HCT116 (cell line): ENCODE measurements around the gene UFSP2. TPM values are rescaled to one million over a fixed set of nuclear protein-coding genes. Genes with fewer than 3 reads are reported as not detected.

Experiments used
- ATAC-seq: fragments of 200-7000 bp; cut with Tn5 transposase; 2 replicates; pipeline ENCODE4 v1.9.1; 2020; ENCODE audit warnings: mild to moderate bottlenecking, moderate library complexity
- BruUV-seq: library from RNA; stranded (reverse); fragments of 400-500 nt; replicated peaks from 2 replicates; lab custom pipeline; 2021; lab: Mats Ljungman, UMichigan
- CTCF ChIA-PET: fragments of 300-600 bp; sonication (Branson Sonifier 250); formaldehyde crosslinking; loops from one replicate; lab custom pipeline; 2021; ENCODE audit warnings: antibody characterized with exemption; lab: Charles Lee
- POLR2A ChIA-PET: fragments of 300-600, 350-600 bp; sonication (Branson Sonifier 250); formaldehyde crosslinking; loops from one replicate; lab custom pipeline; 2021; ENCODE audit warnings: antibody characterized with exemption; lab: Charles Lee
- RAD21 ChIA-PET, 2 experiments: fragments of 300-600 bp; sonication (Branson Sonifier 250); formaldehyde crosslinking; loops; one replicate each; lab custom pipeline; 2023; ENCODE audit warnings: low total read pairs in 2 of 2; ENCODE audit not compliant: uncharacterized antibody in 2 of 2, unreplicated experiment in 2 of 2, low non-redundant PET in 1 of 2; lab: Charles Lee
- DNase-seq: peaks from one replicate; pipeline ENCODE4 v3.0.0-alpha.2; 2010; ENCODE audit warnings: low read depth, low spot score
- H2AFZ ChIP-seq: fragments of 200-600 bp; shearing (Covaris generic), sonication (generic); 2 replicates; pipeline ENCODE4 v1.6.1; 2017; ENCODE audit warnings: low read depth, mixed run types, mixed read lengths, antibody characterized with exemption, low read length; ENCODE audit not compliant: poor library complexity, severe bottlenecking
- H3K27ac ChIP-seq: 2 replicates; pipeline ENCODE4 v1.5.1; 2012; ENCODE audit warnings: low read depth, low read length
- H3K27me3 ChIP-seq: fragments of 200-600 bp; sonication (generic); 2 replicates; pipeline ENCODE4 v1.6.1; 2016; ENCODE audit warnings: mixed run types, low read length, mixed read lengths; ENCODE audit not compliant: insufficient read depth
- H3K36me3 ChIP-seq, 2 experiments: fragments of 200-500 bp in 1 of 2; fragments of 200-600 bp in 1 of 2; sonication (Bioruptor generic) in 1 of 2; sonication (generic) in 1 of 2; 2 replicates each; pipeline versions ENCODE4 v1.5.1 to v1.6.1; 2014 to 2016; ENCODE audit warnings: low read length in 2 of 2, inconsistent platforms in 1 of 2, mixed read lengths in 1 of 2, mixed run types in 1 of 2; ENCODE audit not compliant: insufficient read depth in 2 of 2, control insufficient read depth in 1 of 2
- H3K4me1 ChIP-seq, 2 experiments: fragments of 200-600 bp in 1 of 2; sonication (generic) in 1 of 2; 2 replicates each; pipeline versions ENCODE4 v1.5.1 to v1.6.1; 2012 to 2017; ENCODE audit warnings: low read length in 2 of 2, inconsistent platforms in 1 of 2, mild to moderate bottlenecking in 1 of 2, mixed read lengths in 1 of 2, mixed run types in 1 of 2, moderate library complexity in 1 of 2; ENCODE audit not compliant: insufficient read depth in 2 of 2, control insufficient read depth in 1 of 2
- H3K4me2 ChIP-seq: fragments of 200-600 bp; sonication (generic); 2 replicates; pipeline ENCODE4 v1.6.1; 2017; ENCODE audit warnings: mixed run types, low read length, mixed read lengths
- H3K4me3 ChIP-seq, 2 experiments: fragments of 200-600 bp in 1 of 2; sonication (generic) in 1 of 2; replicated peaks in 1 of 2; 2 replicates each; pipeline ENCODE4 v1.5.1; 2011 to 2016; ENCODE audit warnings: low read length in 2 of 2, control low read depth in 1 of 2, low read depth in 1 of 2, mild to moderate bottlenecking in 1 of 2, mixed read lengths in 1 of 2, mixed run types in 1 of 2
- H3K79me2 ChIP-seq: fragments of 200-600 bp; sonication (generic); 2 replicates; pipeline ENCODE4 v1.6.1; 2017; ENCODE audit warnings: mild to moderate bottlenecking, mixed run types, low read length, moderate library complexity, mixed read lengths; ENCODE audit not compliant: insufficient read depth
- H3K9ac ChIP-seq: fragments of 200-600 bp; sonication (generic); 2 replicates; pipeline ENCODE4 v1.6.1; 2016; ENCODE audit warnings: low read length, mixed read lengths
- H3K9me2 ChIP-seq: fragments of 200-600 bp; sonication (generic), shearing (Covaris generic); 2 replicates; pipeline ENCODE4 v1.6.1; 2017; ENCODE audit warnings: mixed run types, mild to moderate bottlenecking, moderate library complexity; ENCODE audit not compliant: insufficient read depth
- H3K9me3 ChIP-seq, 2 experiments: fragments of 200-500 bp in 1 of 2; fragments of 200-600 bp in 1 of 2; sonication (Bioruptor generic) in 1 of 2; sonication (generic) in 1 of 2; 2 replicates each; pipeline ENCODE4 v1.6.1; 2014 to 2017; ENCODE audit warnings: low read length in 2 of 2, mixed read lengths in 2 of 2, inconsistent platforms in 1 of 2, low read depth in 1 of 2, mild to moderate bottlenecking in 1 of 2, mixed run types in 1 of 2, moderate library complexity in 1 of 2; ENCODE audit not compliant: control insufficient read depth in 1 of 2, insufficient read depth in 1 of 2
- H4K20me1 ChIP-seq: fragments of 200-600 bp; sonication (generic), shearing (Covaris generic); 2 replicates; pipeline ENCODE4 v1.6.1; 2017; ENCODE audit warnings: mixed run types, mild to moderate bottlenecking, moderate library complexity; ENCODE audit not compliant: insufficient read depth
- ATF3 ChIP-seq: IDR thresholded peaks from 2 replicates; pipeline ENCODE4 v1.6.1; 2012
- CBX3 ChIP-seq: IDR thresholded peaks from 2 replicates; pipeline ENCODE4 v1.6.1; 2012; ENCODE audit warnings: low read depth
- CTCF ChIP-seq, 3 experiments: fragments of 200-600 bp in 1 of 3; sonication (generic) in 1 of 3; IDR thresholded peaks in 2 of 3; conservative IDR thresholded peaks in 1 of 3; 2 replicates each; pipeline ENCODE4 v1.5.1; 2012 to 2017; ENCODE audit warnings: low read depth in 2 of 3, low read length in 2 of 3, antibody characterized with exemption in 1 of 3, borderline replicate concordance in 1 of 3, control low read depth in 1 of 3, mild to moderate bottlenecking in 1 of 3, mixed read lengths in 1 of 3, mixed run types in 1 of 3, moderate library complexity in 1 of 3; ENCODE audit not compliant: insufficient read depth in 1 of 3
- EGR1 ChIP-seq: IDR thresholded peaks from 2 replicates; pipeline ENCODE4 v1.6.1; 2012; ENCODE audit warnings: low read depth
- EZH2phosphoT487 ChIP-seq: fragments of 200-600 bp; IDR thresholded peaks from 2 replicates; pipeline ENCODE4 v1.6.1; 2018; ENCODE audit warnings: antibody characterized with exemption, borderline replicate concordance
- JUND ChIP-seq: IDR thresholded peaks from 2 replicates; pipeline ENCODE4 v1.6.1; 2012
- MAX ChIP-seq: IDR thresholded peaks from 2 replicates; pipeline ENCODE4 v1.6.1; 2012
- RAD21 ChIP-seq: IDR thresholded peaks from 2 replicates; pipeline ENCODE4 v1.6.1; 2012; ENCODE audit warnings: low read depth, mild to moderate bottlenecking
- SP1 ChIP-seq: IDR thresholded peaks from 2 replicates; pipeline ENCODE4 v1.6.1; 2012; ENCODE audit warnings: low read depth
- SRF ChIP-seq: IDR thresholded peaks from 2 replicates; pipeline ENCODE4 v1.6.1; 2012; ENCODE audit warnings: low read depth
- TCF7L2 ChIP-seq: IDR thresholded peaks from 2 replicates; pipeline ENCODE4 v1.7.0; 2011; ENCODE audit warnings: borderline replicate concordance, inconsistent platforms; ENCODE audit not compliant: insufficient read depth, insufficient read length; ENCODE audit errors: extremely low read depth
- YY1 ChIP-seq: IDR thresholded peaks from 2 replicates; pipeline ENCODE4 v1.6.1; 2011; ENCODE audit warnings: low read length, low read depth, moderate library complexity, mild to moderate bottlenecking; ENCODE audit not compliant: insufficient replicate concordance; ENCODE audit errors: extremely low read depth
- ZBTB33 ChIP-seq: IDR thresholded peaks from 2 replicates; pipeline ENCODE4 v1.6.1; 2011; ENCODE audit warnings: mild to moderate bottlenecking, low read length, moderate library complexity; ENCODE audit not compliant: insufficient replicate concordance; ENCODE audit errors: extremely low read depth
- ZFX ChIP-seq: fragments of 450-650 bp; IDR thresholded peaks from 2 replicates; pipeline ENCODE4 v1.6.1; 2017
- ZNF274 ChIP-seq: fragments of 200-500 bp; sonication (Bioruptor generic); IDR thresholded peaks from 2 replicates; pipeline ENCODE4 v1.6.1; 2014; ENCODE audit warnings: mild to moderate bottlenecking, low read depth, low read length, inconsistent platforms
- intact Hi-C: fragments of 100-400 bp; cut with micrococcal nuclease; formaldehyde crosslinking; loops from 2 replicates; pipeline ENCODE4 v1.10.0; 2022
- total RNA-seq: library from RNA; stranded (reverse); gene quantifications from one replicate; pipeline ENCODE4 v1.2.1, GENCODE V29; 2021; ENCODE audit not compliant: unreplicated experiment

UFSP2 gene
- total RNA-seq, 1 experiment from 2014 or later, result 29.4 TPM

GRCh38 chr4:185352741-185353140, 73.0 kb downstream of the UFSP2 start:
- no peak overlapping the region for H3K27ac ChIP-seq
- no TSS peak for BruUV-seq
- H2AFZ ChIP-seq, result no peak overlapping the region
- DNase-seq, result no peak
- ChIA-PET POLR2A (no interaction called here), RAD21 (no interaction called here), CTCF (no interaction called here)
- no peak overlapping the region for H3K4me3 ChIP-seq
- H3K9me2 ChIP-seq, result no peaks in the 10 kb centered on the region
- no peaks in the 10 kb centered on the region for H3K27me3 ChIP-seq
- intact Hi-C loops, result no loop called here
- ATAC-seq, result no peak
- no peaks in the 10 kb centered on the region for H3K4me1 ChIP-seq
- TF ChIP-seq SRF (no peak), CTCF (IDR thresholded peaks at IDR 0.05 in 2 of 3, conservative IDR thresholded peaks at IDR 0.05 in 1 of 3; ENCODE audit: borderline replicate concordance in 1 of 3, insufficient read depth in 1 of 3, low read depth in 2 of 3, low read length in 2 of 3) (no peak), RAD21 (no peak), YY1 (no peak), ZBTB33 (no peak), CBX3 (no peak), JUND (no peak), TCF7L2 (no peak), ZFX (no peak), EGR1 (no peak), SP1 (no peak), ZNF274 (no peak), MAX (no peak), ATF3 (no peak), EZH2phosphoT487 (no peak)
- no peak overlapping the region for H3K9ac ChIP-seq
- H3K9me3 ChIP-seq, result no peaks in the 10 kb centered on the region
- no peaks in the 10 kb centered on the region for H4K20me1 ChIP-seq
- H3K4me2 ChIP-seq, result no peak overlapping the region
- H3K36me3 ChIP-seq, result no peaks in the 10 kb centered on the region
- no peaks in the 10 kb centered on the region for H3K79me2 ChIP-seq
